ENCODE data around the gene SPAG9. TPM values are rescaled to one million over a fixed set of nuclear protein-coding genes. Genes with fewer than 3 reads are reported as not detected.

Gene SPAG9
- total RNA-seq, 1 experiment from 2014 or later: 90.5 TPM

GRCh38 chr17:50939795-50940684 is 180.6 kb downstream of the SPAG9 start:
- intact Hi-C loops (cut with micrococcal nuclease): no loop called here
- no peaks in the 10 kb centered on the region for H3K27me3 ChIP-seq (ENCODE audit: low read length)
- ChIA-PET POLR2A (ENCODE audit: unreplicated experiment) (no interaction called here), CTCF (no interaction called here)
- no peak overlapping the region for H3K4me2 ChIP-seq (ENCODE audit: low read length)
- no peak overlapping the region for H3K4me3 ChIP-seq (ENCODE audit: low read length)
- H3K79me2 ChIP-seq (ENCODE audit: low read length): no peaks in the 10 kb centered on the region
- H3K9ac ChIP-seq (ENCODE audit: low read length): no peak overlapping the region
- no peak for DNase-seq
- H3F3A ChIP-seq (ENCODE audit: low read length, unreplicated experiment): no peaks in the 10 kb centered on the region
- no peak overlapping the region for H2AFZ ChIP-seq (ENCODE audit: low read length)
- no peaks in the 10 kb centered on the region for H3K36me3 ChIP-seq (ENCODE audit: low read depth, low read length)
- H3K4me1 ChIP-seq (ENCODE audit: insufficient read depth, low read length): peaks cover 27% of the 10 kb centered on the region
- no peaks in the 10 kb centered on the region for H3K9me3 ChIP-seq (ENCODE audit: low read length)
- H3K27ac ChIP-seq (ENCODE audit: low read length): no peak overlapping the region
- no peak for ATAC-seq
- no peaks in the 10 kb centered on the region for H4K20me1 ChIP-seq (ENCODE audit: low read length)
- no peaks in the 10 kb centered on the region for H3K9me2 ChIP-seq (replicated peaks; ENCODE audit: low read length)
- TF ChIP-seq, protein P1, sequence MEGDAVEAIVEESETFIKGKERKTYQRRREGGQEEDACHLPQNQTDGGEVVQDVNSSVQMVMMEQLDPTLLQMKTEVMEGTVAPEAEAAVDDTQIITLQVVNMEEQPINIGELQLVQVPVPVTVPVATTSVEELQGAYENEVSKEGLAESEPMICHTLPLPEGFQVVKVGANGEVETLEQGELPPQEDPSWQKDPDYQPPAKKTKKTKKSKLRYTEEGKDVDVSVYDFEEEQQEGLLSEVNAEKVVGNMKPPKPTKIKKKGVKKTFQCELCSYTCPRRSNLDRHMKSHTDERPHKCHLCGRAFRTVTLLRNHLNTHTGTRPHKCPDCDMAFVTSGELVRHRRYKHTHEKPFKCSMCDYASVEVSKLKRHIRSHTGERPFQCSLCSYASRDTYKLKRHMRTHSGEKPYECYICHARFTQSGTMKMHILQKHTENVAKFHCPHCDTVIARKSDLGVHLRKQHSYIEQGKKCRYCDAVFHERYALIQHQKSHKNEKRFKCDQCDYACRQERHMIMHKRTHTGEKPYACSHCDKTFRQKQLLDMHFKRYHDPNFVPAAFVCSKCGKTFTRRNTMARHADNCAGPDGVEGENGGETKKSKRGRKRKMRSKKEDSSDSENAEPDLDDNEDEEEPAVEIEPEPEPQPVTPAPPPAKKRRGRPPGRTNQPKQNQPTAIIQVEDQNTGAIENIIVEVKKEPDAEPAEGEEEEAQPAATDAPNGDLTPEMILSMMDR (conservative IDR thresholded peaks at IDR 0.05; ENCODE audit: low read depth, low read length): no peak
- no peak for TF ChIP-seq EZH2phosphoT487 (IDR thresholded peaks at IDR 0.05; ENCODE audit: borderline replicate concordance, low read length)
- TF ChIP-seq EZH2 (IDR thresholded peaks at IDR 0.05; ENCODE audit: low read length, unreplicated experiment): no peak
- no TSS peak for BruUV-seq (replicated peaks)

- Histone ChIP-seq H3K9me3 (ENCODE audit: low read length) (no peaks in the 10 kb centered on the region), H3K4me3 (ENCODE audit: low read length) (no peak overlapping the region), H3K36me3 (ENCODE audit: low read depth, low read length) (no peaks in the 10 kb centered on the region), H3K79me2 (ENCODE audit: low read length) (no peaks in the 10 kb centered on the region), H3F3A (ENCODE audit: low read length, unreplicated experiment) (no peaks in the 10 kb centered on the region), H4K20me1 (ENCODE audit: low read length) (no peaks in the 10 kb centered on the region), H3K4me1 (ENCODE audit: insufficient read depth, low read length) (peaks cover 25% of the 10 kb centered on the region), H3K4me2 (ENCODE audit: low read length) (no peak overlapping the region), H3K9ac (ENCODE audit: low read length) (no peak overlapping the region), H3K27ac (ENCODE audit: low read length) (no peak overlapping the region), H2AFZ (ENCODE audit: low read length) (no peak overlapping the region), H3K27me3 (ENCODE audit: low read length) (no peaks in the 10 kb centered on the region), H3K9me2 (replicated peaks; ENCODE audit: low read length) (no peaks in the 10 kb centered on the region)
- CTCF ChIA-PET: no interaction called here
- ATAC-seq (no peak), DNase-seq (no peak)
- intact Hi-C loops (cut with micrococcal nuclease): no loop called here
- no TSS peak for BruUV-seq (replicated peaks)
- TF ChIP-seq EZH2 (IDR thresholded peaks at IDR 0.05; ENCODE audit: low read length, unreplicated experiment) (no peak), EZH2phosphoT487 (IDR thresholded peaks at IDR 0.05; ENCODE audit: borderline replicate concordance, low read length) (no peak)
- TF ChIP-seq, protein P1 (conservative IDR thresholded peaks at IDR 0.05; ENCODE audit: low read depth, low read length): no peak
- POLR2A ChIA-PET (ENCODE audit: unreplicated experiment): no interaction called here
These were observed 181.2 kb downstream of the SPAG9 start for GRCh38 chr17:50939542-50939794.

DNA sequence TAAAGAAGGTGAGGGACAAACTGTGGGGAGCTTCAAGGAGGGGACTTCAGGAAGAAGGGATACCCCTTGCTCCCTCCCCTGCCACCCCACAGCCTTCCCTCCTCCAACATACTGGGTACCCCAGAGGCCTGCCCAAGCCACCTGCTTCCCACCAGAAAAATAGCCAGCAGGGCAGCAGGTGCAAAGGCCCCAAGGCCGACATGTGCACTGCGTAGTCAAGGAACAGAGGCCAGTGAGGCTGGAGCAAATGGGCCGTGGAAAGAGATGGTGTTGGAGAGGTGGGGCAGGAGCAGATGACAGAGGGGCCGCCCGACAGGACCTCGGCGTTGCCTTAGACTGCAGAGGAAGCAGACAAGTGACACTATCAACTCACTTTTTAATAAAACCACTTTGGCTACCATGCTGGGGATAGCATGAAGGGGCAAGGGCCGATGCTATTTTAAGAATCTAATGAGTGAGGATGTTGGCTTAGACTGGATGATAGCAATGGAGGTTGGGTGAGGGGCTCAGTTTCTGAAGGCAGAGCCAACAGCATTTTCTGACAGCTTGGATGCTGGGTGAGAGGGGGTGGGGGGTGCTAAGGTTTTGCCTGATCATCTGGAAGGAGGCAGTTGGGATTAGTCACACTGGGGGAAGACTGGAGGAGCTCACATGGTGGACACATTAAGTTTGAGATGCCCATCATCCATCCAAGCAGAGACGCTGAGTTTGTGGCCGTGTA is 181.7 kb downstream of the SPAG9 start:
- no peak for ATAC-seq
- Histone ChIP-seq H3K27me3 (ENCODE audit: low read length) (no peaks in the 10 kb centered on the region), H3K27ac (ENCODE audit: low read length) (no peak overlapping the region), H3K9me2 (replicated peaks; ENCODE audit: low read length) (no peaks in the 10 kb centered on the region), H3K9me3 (ENCODE audit: low read length) (no peaks in the 10 kb centered on the region), H2AFZ (ENCODE audit: low read length) (no peak overlapping the region), H3K4me1 (ENCODE audit: insufficient read depth, low read length) (peaks cover 24% of the 10 kb centered on the region), H3K4me3 (ENCODE audit: low read length) (no peak overlapping the region), H3K36me3 (ENCODE audit: low read depth, low read length) (no peaks in the 10 kb centered on the region), H4K20me1 (ENCODE audit: low read length) (no peaks in the 10 kb centered on the region), H3K79me2 (ENCODE audit: low read length) (no peaks in the 10 kb centered on the region), H3F3A (ENCODE audit: low read length, unreplicated experiment) (no peaks in the 10 kb centered on the region), H3K9ac (ENCODE audit: low read length) (no peak overlapping the region), H3K4me2 (ENCODE audit: low read length) (no peak overlapping the region)
- DNase-seq: no peak
- CTCF ChIA-PET: no interaction called here
- no peak for TF ChIP-seq EZH2 (IDR thresholded peaks at IDR 0.05; ENCODE audit: low read length, unreplicated experiment)
- TF ChIP-seq, protein P1 (conservative IDR thresholded peaks at IDR 0.05; ENCODE audit: low read depth, low read length): no peak
- intact Hi-C loops (cut with micrococcal nuclease): no loop called here
- BruUV-seq (replicated peaks): no TSS peak
- POLR2A ChIA-PET (ENCODE audit: unreplicated experiment): no interaction called here
